ENCODE results near the gene TRAF6. TPM values are rescaled to one million over a fixed set of nuclear protein-coding genes. Genes with fewer than 3 reads are reported as not detected.

TRAF6 gene
- total and polyA plus RNA-seq, 2 of the 13 experiments (the other 11 are each of a cell fraction or from before 2014, with no cell fraction given), result 3.3 to 5.9 TPM

- peak; percentile 89 for TF ChIP-seq ZNF687 (CRISPR knock-in tag; IDR thresholded peaks at IDR 0.05)
- TF ChIP-seq CC2D1A (CRISPR knock-in tag; IDR thresholded peaks at IDR 0.05), result no peak
- TF ChIP-seq ISL2 (CRISPR knock-in tag; IDR thresholded peaks at IDR 0.05), result peak; percentile 62; the same call in 1 of the 2 replicates
- TF ChIP-seq MXD1 (CRISPR knock-in tag; IDR thresholded peaks at IDR 0.05), result peak; percentile 39; the same call in 1 of the 2 replicates
- TF ChIP-seq NR0B2 (CRISPR knock-in tag; IDR thresholded peaks at IDR 0.05), result peak; percentile 80; the same call in 1 of the 2 replicates
- peak; percentile 77 for TF ChIP-seq PATZ1 (CRISPR knock-in tag; IDR thresholded peaks at IDR 0.05)
- TF ChIP-seq GATA4 (IDR thresholded peaks at IDR 0.05; ENCODE audit: borderline replicate concordance, low read depth), result 0 out of 2 replicates have a peak, but pooled peaks have one; percentile 57
- TF ChIP-seq IKZF4 (CRISPR knock-in tag; IDR thresholded peaks at IDR 0.05; ENCODE audit: borderline replicate concordance, low read depth, not compliant biosample characterization), result peak; percentile 81
- no peak; the same call in 1 of the 2 replicates for TF ChIP-seq RCOR2 (CRISPR knock-in tag; IDR thresholded peaks at IDR 0.05)
- no peak for TF ChIP-seq ZNF530 (CRISPR knock-in tag; IDR thresholded peaks at IDR 0.05; ENCODE audit: low read depth)
- TF ChIP-seq AHR (CRISPR knock-in tag; IDR thresholded peaks at IDR 0.05), result no peak
- no peak for TF ChIP-seq ZNF790 (CRISPR knock-in tag; IDR thresholded peaks at IDR 0.05; ENCODE audit: borderline replicate concordance)
- peak; percentile 84; the same call in 1 of the 2 replicates for TF ChIP-seq ZNF205 (CRISPR knock-in tag; IDR thresholded peaks at IDR 0.05)
- TF ChIP-seq MYNN (CRISPR knock-in tag; IDR thresholded peaks at IDR 0.05; ENCODE audit: low read depth), result no peak
- no peak for TF ChIP-seq THYN1 (CRISPR knock-in tag; IDR thresholded peaks at IDR 0.05; ENCODE audit: borderline replicate concordance, low read depth)
- no peak for TF ChIP-seq NONO (IDR thresholded peaks at IDR 0.05)
- peak; percentile 96 for TF ChIP-seq NONO (CRISPR knock-in tag; conservative IDR thresholded peaks at IDR 0.05)
- TF ChIP-seq FOXA3 (CRISPR knock-in tag; IDR thresholded peaks at IDR 0.05), result peak; percentile 65
- TF ChIP-seq ZZZ3 (CRISPR knock-in tag; IDR thresholded peaks at IDR 0.05; ENCODE audit: borderline replicate concordance), result peak; percentile 79; the same call in 1 of the 2 replicates
- peak; percentile 74; the same call in 1 of the 2 replicates for TF ChIP-seq HNRNPL (IDR thresholded peaks at IDR 0.05; ENCODE audit: low read depth, low read length)
- no peak for TF ChIP-seq HMGA1 (CRISPR knock-in tag; conservative IDR thresholded peaks at IDR 0.05)
Measured at GRCh38 chr11:36509694-36510593, at the start of gene TRAF6 (continued).

Measured in HepG2 (cell line).